OCI-LY1 (cell line): Measurements from ENCODE around the gene PSENEN.

Source experiments
- EZH2 ChIP-seq: fragments of 200-600 bp; sonication (generic), shearing (Covaris generic); IDR thresholded peaks from 2 replicates; pipeline ENCODE4 v1.8.0; 2017; ENCODE audit warnings: borderline replicate concordance, mixed run types, mild to moderate bottlenecking, antibody characterized with exemption, low read length, moderate library complexity, mixed read lengths
- TF ChIP-seq, protein P1 (sequence below): fragments of 200-600 bp; sonication (generic), shearing (Covaris generic); IDR thresholded peaks from 2 replicates; pipeline ENCODE4 v1.5.1; 2017; ENCODE audit warnings: mild to moderate bottlenecking, antibody characterized with exemption, low read length, moderate library complexity, mixed read lengths

DNA sequence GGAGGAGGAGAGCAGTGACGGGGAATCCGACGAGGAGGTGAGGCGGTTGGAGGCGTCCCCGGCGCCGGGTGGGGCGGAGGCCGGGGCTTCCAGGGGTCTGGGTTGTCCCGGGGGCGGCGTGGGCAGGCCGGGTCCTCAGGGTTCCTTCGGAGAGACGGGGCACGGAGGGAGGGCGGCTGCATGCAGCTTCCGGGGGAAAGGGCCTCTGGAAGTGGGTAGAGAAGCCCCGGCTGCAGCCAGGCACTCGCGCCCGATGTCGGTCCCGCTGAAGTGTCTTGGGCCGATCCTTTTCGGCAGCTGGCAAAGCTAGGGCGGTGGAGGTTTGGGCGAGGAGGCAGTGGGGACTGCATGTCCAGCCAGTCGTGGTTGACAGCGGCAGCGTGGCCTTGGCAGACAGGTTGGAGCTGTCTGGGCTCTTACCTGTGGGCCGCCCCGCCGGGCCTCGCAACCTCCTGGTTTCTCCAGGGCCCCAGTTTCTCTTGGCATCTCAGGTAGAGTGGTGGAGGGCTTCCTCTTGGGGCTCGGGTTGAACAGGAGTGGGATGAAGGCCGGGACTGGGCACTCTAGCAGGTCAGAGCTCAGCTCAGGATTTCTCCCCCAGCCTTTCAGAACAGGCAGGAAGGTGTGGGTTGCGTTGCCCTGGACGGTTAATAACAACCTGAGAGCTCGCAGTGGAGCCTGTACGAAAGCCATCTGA lies 27.0 kb upstream of the PSENEN start:
- TF ChIP-seq, protein P1, sequence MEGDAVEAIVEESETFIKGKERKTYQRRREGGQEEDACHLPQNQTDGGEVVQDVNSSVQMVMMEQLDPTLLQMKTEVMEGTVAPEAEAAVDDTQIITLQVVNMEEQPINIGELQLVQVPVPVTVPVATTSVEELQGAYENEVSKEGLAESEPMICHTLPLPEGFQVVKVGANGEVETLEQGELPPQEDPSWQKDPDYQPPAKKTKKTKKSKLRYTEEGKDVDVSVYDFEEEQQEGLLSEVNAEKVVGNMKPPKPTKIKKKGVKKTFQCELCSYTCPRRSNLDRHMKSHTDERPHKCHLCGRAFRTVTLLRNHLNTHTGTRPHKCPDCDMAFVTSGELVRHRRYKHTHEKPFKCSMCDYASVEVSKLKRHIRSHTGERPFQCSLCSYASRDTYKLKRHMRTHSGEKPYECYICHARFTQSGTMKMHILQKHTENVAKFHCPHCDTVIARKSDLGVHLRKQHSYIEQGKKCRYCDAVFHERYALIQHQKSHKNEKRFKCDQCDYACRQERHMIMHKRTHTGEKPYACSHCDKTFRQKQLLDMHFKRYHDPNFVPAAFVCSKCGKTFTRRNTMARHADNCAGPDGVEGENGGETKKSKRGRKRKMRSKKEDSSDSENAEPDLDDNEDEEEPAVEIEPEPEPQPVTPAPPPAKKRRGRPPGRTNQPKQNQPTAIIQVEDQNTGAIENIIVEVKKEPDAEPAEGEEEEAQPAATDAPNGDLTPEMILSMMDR: no peak
- TF ChIP-seq EZH2: no peak
